ENCODE data around the gene DNAJA3.

DNAJA3 gene

DNA sequence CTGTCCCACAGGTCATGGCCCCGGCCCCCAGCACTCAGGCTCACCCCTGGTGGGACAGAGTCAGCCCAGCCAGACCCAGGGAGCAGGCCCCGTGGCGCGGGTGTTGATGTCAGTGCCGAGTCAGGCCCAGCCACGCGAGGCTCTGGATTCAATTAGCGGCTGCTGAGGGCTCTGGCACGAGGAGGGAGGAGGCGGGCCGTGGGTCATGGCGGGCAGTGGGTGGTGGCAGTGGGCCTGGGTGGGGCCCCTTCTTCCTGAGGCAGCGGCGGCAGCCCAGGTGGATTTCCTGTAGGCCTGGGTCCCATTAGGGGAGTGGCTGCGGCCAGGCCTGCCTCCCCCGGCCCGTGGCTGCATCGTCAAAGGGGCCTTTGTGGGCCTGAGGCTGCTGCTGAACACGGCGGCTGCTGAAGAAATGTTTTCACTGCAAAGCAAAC, 41.1 kb upstream of the DNAJA3 start:
- no peak overlapping the region for H3K4me3 ChIP-seq (replicated peaks in 1 of 2; ENCODE audit: low read depth in 2 of 2, low read length in 2 of 2)
- no peak for TF ChIP-seq CTCF (IDR thresholded peaks at IDR 0.05; ENCODE audit: low read depth, low read length)
- DNase-seq (ENCODE audit: low read depth in 2 of 2) = no peak

- no peak for TF ChIP-seq CTCF (IDR thresholded peaks at IDR 0.05; ENCODE audit: low read depth, low read length)
- no peak for DNase-seq (ENCODE audit: low read depth in 2 of 2)
- H3K4me3 ChIP-seq (replicated peaks in 1 of 2; ENCODE audit: low read depth in 2 of 2, low read length in 2 of 2) = no peak overlapping the region
These were observed 40.4 kb upstream of the DNAJA3 start for GRCh38 chr16:4385066-4385788.

DNA sequence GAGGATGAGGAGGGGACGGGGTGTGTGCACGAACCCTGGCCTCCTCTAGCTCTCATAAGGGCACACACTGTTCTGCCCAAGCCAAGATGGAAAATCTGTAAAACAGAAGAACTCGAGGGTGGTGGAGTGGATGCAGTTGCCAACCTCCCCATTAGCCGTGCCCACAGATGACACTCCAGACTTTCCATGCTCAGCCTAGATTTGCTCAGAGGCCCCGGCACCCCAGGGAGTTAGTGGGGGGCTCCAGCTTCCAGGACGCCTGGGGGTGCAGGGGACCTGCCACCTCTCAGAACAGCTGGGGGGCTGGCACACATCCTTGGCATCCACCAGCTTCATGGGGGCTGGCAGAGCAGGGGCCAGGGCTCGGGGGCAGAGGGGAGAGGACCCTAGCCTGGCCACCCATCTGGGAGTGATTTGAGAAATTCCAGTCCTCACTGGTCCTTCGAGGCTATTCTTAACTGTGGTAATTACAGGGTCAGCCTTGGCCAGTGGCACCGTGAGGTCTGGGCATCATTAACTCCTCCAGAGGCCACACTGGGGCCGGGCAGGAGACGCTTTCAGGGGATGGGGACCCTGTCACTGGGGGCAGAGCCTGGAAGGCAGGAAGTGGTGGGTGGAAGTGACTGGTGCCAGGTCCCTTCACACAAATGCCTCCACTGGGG, 39.7 kb upstream of the DNAJA3 start:
- TF ChIP-seq CTCF (IDR thresholded peaks at IDR 0.05; ENCODE audit: low read depth, low read length) = no peak
- no peak for DNase-seq (ENCODE audit: low read depth in 2 of 2)
- no peak overlapping the region for H3K4me3 ChIP-seq (replicated peaks in 1 of 2; ENCODE audit: low read depth in 2 of 2, low read length in 2 of 2)

DNA sequence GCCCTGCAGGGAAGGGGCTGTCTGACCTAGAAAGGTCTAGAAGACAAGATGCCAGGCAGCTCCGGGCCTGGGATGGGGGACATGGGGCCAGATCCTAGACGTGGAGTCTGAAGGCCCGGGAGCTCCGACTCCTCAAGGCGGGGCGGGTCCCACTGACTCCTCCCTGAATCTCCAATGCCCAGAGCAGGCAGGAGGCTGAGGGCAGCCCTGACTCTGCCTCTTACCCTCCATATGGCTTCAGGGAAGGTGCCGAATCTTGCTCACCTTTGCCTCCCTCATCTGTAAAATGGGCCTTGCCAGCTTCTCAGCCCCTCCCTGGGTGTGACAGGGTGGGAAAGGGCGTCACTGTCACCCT, 39.2 kb upstream of the DNAJA3 start:
- no peak overlapping the region for H3K4me3 ChIP-seq (replicated peaks in 1 of 2; ENCODE audit: low read depth in 2 of 2, low read length in 2 of 2)
- TF ChIP-seq CTCF (IDR thresholded peaks at IDR 0.05; ENCODE audit: low read depth, low read length) = no peak
- DNase-seq (ENCODE audit: low read depth in 2 of 2) = peak; percentile 55 to 67

- no peak for TF ChIP-seq CTCF (IDR thresholded peaks at IDR 0.05; ENCODE audit: low read depth, low read length)
- no peak overlapping the region for H3K4me3 ChIP-seq (replicated peaks in 1 of 2; ENCODE audit: low read depth in 2 of 2, low read length in 2 of 2)
- DNase-seq (ENCODE audit: low read depth in 2 of 2) = peak; percentile 65 to 78
These were observed 38.6 kb upstream of the DNAJA3 start for GRCh38 chr16:4386951-4387565.

DNA sequence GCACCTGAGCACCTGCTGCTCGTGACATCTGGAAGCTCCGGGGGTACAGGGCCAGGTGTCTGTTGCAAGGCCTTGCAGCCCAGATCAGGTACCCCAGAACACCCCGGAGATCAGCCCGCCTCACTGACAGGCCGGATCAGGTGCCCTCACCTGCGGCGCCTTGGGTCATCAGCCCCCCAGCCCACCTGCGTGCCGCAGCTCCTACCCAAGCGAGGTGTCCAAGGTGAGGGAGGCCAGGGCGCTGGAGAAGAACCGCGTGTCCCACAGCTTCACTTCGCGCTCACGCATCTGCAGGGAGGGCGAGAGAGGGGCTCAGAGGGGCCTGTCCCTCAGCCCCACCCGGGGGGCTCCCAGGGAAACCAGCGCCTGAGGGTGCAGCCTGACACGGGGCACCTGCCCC, 37.9 kb upstream of the DNAJA3 start:
- H3K4me3 ChIP-seq (replicated peaks in 1 of 2; ENCODE audit: low read depth in 2 of 2, low read length in 2 of 2) = no peak overlapping the region
- DNase-seq (ENCODE audit: low read depth in 2 of 2) = no peak
- no peak for TF ChIP-seq CTCF (IDR thresholded peaks at IDR 0.05; ENCODE audit: low read depth, low read length)
